IPS-NIHi11 (cell line): ENCODE results near the gene POLR2E.

Experiments
- DNase-seq: peaks from one replicate; pipeline ENCODE4 v3.0.0; 2012; ENCODE audit warnings: mixed read lengths, low spot score

The POLR2E gene

GRCh38 chr19:1110809-1111640 is 15.8 kb upstream of the POLR2E start:
- no peak for DNase-seq

GRCh38 chr19:1109697-1110671 is 14.8 kb upstream of the POLR2E start:
- no peak for DNase-seq

DNA sequence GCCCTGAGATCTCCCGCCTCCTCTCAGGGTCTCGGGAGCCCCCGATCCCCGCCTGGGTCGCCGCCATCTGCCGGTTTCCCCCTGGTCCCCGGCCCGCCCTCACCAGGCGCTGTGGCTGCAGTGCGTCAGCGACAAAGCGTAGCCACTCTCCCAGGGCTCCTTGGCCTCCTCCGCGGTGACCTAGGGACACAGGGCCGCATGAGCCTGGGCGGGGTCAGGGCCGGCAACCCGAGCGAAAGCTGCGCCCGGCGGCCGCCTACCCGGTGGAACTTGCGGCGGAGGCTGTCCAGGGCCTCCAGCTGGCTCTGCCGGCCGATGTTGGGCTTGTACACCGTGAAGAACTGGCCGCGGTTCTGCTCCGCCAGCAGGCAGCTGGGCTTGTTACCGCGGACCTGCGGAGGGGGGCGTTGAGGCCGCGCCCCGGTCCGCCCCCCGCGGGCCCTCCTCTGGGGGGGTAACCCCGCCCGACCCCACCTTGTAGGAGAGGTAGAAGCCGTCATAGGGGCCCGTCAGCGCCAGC is 13.9 kb upstream of the POLR2E start:
- no peak for DNase-seq

GRCh38 chr19:1108291-1109031 is 13.3 kb upstream of the POLR2E start:
- DNase-seq: no peak

- DNase-seq: no peak
Observed at GRCh38 chr19:1107661-1108261, 12.6 kb upstream of the POLR2E start.

- no peak for DNase-seq
Observed at GRCh38 chr19:1106841-1107660, 11.9 kb upstream of the POLR2E start.

- DNase-seq: no peak
Observed at GRCh38 chr19:1105873-1106840, 11.0 kb upstream of the POLR2E start.

GRCh38 chr19:1105008-1105872 is 10.1 kb upstream of the POLR2E start:
- peak; percentile 73 for DNase-seq

DNA sequence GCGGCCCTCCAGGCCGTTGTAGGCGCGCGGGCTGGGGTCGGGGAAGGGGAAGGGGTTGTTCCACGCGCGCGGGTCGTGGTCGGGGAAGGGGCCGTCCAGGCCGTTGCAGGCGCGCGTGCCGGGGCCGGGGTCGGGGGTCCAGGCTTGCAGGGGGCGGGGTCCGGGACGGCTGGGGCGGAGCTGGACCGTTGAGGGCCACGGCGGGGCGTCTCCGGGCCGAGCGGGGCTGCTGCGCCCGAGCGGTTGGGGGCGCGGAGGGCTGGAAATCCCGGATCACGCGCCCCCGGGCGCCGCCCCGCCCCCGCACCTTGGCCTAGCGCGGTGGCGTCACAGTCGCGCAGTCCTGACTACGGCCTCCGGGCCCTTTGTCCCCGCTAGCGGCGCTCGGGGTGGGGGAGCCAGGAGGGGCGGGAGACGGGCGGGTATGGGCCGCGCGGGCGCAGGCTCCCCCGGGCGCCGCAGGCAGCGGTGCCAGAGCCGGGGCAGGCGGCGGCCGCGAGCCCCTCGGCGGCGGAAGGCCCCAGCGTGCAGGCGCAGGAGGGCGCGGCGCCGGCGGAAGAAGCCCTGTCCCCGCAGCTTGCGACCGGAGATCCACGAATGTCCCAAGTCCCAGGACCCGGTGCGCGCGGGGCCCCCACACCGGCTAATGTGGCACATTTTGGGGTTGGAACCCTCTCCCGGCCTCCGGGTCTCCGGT is 9.3 kb upstream of the POLR2E start:
- peak; percentile 94 for DNase-seq

GRCh38 chr19:1103708-1104310 is 8.6 kb upstream of the POLR2E start, which contains the start of gene GPX4:
GPX4 (plus strand) TSS chr19:1103994; CDS start chr19:1104044, 50 bp downstream.
- DNase-seq: peak; percentile 98

DNA sequence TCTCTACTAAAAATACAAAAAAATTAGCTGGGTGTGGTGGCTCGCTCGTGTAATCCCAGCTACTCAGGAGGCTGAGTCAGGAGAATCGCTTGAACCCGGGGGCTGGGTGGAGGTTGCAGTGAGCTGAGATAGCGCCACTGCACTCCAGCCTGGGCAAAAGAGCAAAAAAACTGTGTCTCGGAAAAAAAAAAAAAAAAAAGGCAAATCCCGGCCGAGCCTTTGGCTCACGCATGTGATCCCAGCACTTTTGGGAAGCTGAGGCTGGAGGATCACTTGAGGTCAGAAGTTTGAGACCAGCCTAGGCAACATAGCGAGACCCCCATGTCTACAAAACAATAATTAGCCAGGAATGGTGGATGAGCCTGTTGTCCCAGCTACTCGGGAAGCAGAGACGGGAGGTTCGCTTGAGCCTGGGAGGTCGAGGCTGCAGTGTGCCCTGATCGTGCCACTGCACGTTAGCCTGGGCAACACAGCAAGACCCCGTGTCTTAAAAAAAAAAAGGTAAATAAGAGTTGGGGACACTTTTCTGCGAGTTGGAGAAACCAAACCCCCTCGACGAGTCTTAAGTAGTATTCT is 8.0 kb upstream of the POLR2E start:
- DNase-seq: no peak

DNA sequence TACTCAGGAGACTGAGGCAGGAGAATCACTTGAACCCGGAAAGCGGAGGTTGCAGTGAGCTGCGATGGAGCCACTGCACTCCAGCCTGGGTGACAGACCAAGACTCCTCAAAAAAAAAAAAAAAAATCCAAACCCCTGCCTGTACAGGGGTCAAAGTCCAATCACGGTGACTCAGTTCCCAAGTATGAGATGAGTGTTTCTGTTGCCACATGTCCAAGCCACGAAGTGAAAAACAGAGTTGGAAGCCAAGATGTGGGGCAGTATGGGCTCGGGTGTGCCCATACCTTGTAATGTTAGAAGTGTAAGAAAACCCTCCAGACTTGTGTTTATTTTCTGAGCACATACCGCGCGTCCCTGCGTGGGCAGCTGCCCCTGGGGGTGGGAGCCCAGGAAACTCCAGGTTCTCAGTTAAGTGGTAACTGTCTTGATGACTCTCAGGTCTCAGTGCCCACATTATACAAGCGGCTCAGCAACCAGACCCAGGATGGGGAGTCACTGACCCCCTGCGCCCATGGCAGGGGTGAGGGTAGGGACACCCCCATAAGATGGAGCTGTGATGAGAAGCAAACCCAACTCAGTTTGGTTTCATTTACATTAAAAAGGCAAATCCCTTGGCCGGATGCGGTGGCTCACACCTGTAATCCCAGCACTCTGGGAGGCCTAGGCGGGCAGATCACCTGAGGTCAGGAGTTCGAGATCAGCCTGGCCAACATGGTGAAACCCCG is 7.4 kb upstream of the POLR2E start:
- DNase-seq: no peak

DNA sequence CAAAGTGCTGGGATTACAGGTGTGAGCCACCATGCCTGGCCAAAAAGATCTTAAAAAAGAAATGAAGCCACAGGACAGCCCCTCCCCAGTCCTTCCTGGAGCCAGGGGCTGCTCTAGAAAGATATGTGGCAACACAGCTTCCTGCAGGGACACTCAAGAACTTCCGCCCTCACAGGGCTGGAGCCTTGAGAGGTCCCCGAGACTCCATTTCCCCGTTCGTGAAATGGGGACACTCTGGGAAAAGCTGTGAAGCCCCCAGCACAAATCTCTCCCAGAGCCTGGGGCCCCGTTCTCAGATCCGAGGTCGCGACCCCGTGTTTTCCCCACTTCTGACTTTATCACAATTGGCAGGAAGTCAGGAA is 6.1 kb upstream of the POLR2E start:
- no peak for DNase-seq

DNA sequence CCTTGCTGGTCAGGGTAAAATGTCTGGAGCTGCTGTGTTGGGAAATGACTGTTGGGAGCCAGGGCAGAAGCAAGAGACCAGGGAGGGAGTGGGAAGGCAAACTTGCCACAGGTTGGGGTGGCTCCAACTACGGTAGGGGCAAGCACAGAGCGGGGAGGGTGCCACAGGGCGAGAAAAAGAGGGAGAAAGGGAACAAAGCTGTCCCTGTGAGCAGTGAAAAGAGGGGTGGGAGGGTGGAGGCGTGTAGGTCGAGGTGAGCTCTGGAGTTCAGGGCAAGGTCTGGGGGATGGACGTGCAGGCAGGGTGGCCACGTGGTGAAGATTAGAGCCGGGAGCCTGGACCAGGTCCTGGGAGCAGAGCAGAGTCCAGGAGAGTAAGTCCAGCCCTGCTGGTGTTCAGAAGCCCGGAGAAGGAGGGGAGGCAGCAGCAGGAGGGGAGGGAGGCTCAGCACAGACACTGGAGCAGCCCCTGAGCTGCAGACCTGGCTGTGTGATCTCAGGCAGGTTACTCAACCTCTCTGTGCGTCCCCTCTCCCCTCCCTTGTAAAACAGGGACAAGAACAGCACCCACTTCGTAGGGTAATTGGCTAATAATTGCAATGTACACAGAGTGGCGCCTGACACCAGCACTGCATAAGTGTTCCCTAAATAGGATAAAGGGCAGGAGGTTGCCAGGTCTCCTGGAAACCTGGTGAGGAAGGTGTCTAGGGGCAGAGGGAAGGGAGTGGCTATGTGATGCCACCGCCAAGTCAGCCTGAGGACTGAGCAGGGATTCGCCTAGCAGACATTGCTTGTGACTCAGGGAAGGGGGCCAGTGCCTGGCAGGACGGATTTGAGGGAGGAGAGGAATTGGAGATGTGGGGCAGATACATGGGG is 3.2 kb upstream of the POLR2E start:
- no peak for DNase-seq

- DNase-seq: no peak
Observed at GRCh38 chr19:1097810-1098176, 2.6 kb upstream of the POLR2E start.

DNA sequence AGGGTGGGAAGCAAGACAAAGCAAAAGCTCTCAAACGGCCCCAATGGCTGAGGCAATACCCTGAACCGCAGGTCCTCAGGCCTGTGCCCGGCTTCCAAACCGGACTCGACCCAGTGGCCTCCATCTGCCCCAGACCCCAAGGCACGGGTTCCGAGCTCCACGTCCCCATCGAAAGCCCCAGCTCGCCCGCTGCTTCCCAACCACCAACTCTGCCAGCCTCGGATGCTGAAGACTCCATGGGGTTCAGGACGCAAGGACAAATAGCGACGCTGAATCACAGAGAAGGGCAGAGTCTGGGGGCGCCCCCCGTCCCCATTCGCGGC is 559 bp downstream of the POLR2E start:
- DNase-seq: no peak
